HUDEP-2 (cell line): ENCODE data around the gene FAM229B.
"Not testable (repeated sequence)": the region's sequence is repeated elsewhere in the genome, so short reads cannot be mapped to it uniquely, and the experiment has no call there.

Experiments
- DNase-seq, 76 experiments: peaks; one replicate each; lab custom pipeline; 2025; ENCODE audit not compliant: unreplicated experiment in 76 of 76; lab: John Stamatoyannopoulos, UW

Gene FAM229B, protein sequence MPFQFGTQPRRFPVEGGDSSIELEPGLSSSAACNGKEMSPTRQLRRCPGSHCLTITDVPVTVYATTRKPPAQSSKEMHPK

DNA sequence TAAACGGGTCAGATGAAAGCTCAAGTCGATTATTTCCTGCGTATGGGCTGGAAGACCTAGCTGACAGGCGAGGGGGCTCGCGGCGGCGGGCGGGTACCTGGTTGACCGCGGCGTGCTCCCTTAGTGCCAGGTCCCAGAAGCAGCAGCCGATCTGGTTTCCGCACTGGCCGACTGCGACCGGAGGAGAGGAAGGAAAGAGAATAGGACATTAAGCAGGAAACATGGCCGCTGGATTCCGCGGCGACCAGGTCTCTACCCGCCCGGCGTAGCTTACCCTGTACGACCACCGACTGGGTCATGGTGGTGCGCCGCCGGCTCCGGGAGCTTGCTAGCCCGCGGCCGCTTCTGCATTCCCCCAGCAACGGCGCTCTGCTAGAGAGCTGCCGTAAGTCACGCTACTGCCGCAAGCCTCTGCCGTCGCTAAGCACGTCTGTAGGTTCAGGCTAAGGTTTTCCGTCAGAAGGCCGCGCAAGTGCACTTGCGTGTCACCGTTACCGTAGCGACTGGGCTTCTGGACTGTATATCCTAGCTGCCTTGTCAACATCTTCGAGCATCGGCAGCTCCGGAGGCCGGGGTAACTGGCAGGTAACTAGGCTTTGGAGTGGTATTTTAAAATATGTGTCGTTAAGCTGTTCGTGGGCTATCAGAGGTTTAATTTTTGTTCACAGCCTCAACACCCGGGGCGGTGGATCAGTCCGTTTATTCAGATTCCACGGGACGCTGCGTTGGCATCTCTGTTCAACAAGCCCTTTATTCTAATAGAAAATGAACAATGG is at the start of gene FAM229B, which contains the start of gene TUBE1:
Gene FAM229B, plus strand, starts transcription at position 456 of the 776 bp plus-strand sequence. CDS start 11,693 bp downstream, outside the sequence.
Gene TUBE1, minus strand, starts transcription at position 347 of the 776 bp plus-strand sequence. Its CDS starts 48 bp downstream, at position 299.
- DNase-seq = peak in 75 of 76 experiments; percentile 57 to 97 (median 91)

DNA sequence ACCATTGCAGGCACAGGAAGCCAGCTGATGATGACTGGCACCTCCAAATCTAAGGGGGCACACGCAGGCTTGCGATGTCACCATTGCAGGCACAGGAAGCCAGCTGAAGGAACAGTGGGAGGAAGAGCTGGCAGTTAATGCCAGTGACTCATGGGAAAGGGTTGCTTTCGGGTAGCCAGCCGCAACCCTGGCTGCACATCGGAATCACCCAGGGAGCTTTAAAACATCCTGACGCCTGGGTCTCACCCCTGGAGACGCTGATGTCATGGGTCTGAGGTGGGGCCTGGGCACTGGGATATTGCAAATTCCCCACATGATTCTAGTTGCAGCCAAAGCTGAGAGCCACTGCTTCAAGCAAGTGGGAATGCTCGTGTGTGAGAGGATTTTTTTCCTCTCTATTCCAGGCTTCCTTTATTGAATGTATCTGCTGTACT is 49.6 kb upstream of the FAM229B start:
- DNase-seq = no peak

DNA sequence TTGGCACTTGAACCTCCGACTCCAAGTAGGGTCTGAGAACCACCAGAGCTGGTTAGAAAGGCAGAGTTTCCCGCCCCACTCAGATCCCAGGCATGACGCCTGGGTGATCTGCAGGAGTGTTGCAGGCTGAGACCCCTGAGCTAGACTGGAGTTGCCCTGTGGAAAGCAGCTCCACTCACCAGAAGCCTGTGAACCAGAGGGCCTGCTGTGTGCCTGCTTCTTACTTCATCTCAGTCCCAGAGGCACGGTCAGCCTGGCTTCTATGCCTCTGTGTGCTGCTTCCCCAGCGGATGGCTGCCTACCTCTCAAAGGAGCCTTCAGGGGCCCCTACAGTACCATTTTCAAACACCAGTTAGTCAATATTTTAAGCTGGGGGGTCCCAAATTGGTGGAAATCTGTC is 49.1 kb upstream of the FAM229B start:
- DNase-seq = no peak

DNA sequence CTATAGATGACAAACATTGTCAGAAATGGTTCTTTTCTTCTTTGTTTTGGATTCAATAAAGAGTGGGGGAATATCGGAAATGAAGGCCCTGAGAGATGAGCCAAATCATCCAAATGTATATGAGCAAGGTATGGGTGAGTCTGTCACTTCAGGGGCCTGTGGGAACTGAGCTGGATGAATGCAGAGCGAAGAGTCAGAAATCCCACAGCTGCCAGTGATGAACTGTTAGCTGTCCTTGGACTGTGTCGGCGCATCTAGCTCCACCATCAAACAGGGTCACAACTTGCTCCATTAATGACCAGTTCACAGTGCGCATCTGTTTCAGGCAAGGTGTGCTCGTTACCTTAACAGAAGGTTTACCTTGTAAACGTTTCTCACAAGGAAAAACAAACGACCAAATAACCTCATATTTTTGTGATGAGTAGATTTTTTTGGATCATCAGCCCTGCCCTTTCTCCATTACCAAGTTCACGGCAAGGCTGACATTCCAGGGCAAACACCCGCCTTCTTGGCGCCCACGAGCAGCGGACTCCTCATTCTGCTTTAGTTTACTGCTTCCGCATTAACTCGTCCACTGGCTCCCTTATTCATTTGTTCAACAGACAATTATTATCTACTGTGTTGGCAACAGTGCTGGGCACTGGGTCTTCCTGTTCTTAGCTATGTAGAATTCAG is 48.5 kb upstream of the FAM229B start:
- no peak for DNase-seq

DNA sequence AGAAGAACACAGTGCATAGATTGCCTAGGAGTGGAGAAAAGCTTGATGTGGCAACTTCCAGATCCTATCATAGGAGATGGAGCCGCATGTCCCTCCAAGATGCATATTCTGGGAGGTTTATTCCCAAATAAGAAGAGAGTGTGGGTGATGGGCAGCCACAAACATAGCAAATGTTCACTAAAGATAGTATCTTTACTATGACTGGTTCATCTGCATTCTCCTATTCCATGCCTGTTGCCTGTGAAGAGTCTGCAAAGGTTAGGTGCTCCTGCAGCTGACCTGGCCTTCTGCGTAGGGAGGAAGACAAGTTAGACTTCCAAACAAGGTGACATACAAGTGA is 48.0 kb upstream of the FAM229B start:
- no peak for DNase-seq

DNA sequence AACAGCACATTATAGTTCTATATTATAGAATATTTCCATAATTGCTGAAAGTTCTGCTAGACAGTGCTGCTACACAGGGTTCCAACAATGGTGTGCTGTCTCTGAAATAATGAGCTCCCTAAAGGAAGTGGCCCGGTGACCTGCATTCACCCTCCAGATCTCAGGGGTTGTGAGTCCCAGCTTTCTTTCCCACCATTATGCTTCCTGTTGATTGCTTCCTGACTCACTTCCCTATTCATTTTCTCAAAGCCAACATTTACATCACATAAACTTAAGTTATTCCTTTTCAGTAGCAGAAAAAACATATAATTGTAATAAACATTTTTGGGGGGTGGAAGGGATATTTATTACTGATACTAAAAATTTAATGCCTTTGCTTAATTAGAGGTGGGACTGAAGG is 46.4 kb upstream of the FAM229B start:
- no peak for DNase-seq

DNA sequence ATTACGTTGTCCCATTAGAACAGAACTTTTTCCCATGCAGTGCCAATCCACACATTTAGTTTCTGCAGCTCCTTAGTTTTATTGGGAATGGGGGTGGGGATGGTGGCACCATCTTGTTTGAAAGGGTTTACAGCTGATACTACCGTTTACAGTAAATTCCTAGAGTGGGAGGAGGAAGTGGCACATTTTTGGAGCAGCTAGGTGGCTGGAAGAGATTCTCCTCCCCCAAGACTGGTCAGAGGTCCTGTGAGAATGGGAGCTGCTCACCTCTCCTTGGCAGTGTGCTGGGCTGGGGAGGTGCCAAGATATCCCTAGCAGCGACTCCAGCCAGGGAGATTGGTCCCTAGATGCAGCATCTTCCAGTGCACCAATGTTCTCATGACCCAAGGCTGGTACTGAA is 45.9 kb upstream of the FAM229B start:
- DNase-seq = no peak

DNA sequence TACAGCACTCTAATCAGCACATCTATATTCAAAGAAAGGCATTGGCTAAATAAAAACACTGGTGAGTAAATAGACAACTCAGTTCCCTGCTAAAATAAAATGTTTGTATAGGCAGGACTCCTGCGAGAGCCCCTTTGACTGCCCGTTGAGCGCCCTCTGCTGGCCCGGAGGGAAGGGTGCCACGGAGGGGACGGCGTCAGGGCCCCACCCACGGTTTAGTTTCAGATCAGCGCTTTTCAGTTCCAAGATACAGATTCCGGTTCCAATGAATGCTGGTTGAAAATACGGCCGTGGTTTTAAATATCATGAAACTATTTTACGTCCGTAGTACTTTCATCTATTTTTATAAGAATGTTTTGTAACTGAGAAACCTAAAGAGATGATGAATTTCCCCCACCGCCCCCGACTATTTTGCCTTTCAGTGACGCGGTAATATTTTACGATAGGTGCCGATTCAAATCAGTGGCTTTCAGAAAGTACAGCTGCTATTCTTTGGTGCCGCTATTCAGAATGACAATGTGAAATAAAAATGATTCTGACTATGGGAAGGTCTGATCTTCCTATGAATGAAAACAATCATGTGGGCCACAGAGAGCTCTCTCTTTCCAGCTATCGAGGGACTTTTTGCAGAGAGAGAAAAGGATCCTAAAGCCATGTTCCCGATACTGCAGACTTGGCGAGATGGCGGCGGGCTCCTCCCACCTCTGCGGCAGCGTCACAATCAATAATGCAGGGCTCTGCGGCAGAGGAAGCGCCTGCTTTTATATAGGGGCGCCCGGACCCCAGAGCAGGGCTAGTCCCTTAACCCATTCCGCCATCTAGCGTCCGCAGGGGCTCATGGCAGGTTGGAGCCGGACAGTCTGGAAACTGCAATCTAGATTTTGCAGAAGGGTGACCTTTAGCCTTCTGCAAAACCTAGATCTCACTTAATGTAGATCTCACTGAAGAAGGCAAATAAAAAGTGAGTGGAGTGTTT is 44.1 kb upstream of the FAM229B start:
- DNase-seq = peak in 75 of 76 experiments; percentile 22 to 91 (median 77)

DNA sequence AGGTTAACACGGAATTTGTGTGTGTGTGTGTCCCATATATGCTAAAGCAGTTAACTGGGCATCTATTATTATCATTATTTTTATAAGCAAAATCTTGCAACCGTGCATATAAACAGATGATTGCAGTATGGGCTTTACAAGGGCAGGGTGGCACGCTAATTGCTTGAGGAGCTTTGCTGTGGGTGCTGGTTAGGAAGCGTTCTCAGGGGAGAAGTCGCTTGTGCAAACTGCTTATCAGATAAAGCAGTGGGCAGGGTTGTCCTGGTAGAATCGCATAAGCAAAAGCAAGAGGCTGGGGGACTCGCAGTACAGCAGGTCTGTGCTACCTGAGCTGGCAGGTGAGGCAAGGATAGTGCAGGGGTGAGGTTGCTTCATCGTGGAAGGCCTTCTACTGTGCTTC is 43.2 kb upstream of the FAM229B start:
- DNase-seq = peak in 1 of 76 experiments; percentile 11

DNA sequence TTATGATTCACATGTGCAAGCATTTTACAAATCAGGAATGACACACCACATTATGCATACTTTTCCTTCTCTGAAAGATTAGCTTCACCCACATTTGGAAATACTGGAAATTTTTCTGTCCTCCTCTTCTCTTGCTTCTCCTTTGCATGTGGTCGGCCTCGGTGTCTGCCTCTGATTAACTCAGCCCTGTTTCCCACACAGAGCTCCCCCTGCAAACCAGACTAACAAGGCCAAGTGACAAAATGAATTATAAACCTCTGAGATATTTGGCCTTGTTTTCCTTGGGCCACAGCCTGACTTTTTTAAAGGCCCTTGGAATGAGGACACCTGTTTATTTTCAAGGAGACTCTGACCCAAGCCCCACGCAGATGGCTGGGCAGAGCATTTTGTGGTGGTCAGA is 42.5 kb upstream of the FAM229B start:
- DNase-seq = no peak

DNA sequence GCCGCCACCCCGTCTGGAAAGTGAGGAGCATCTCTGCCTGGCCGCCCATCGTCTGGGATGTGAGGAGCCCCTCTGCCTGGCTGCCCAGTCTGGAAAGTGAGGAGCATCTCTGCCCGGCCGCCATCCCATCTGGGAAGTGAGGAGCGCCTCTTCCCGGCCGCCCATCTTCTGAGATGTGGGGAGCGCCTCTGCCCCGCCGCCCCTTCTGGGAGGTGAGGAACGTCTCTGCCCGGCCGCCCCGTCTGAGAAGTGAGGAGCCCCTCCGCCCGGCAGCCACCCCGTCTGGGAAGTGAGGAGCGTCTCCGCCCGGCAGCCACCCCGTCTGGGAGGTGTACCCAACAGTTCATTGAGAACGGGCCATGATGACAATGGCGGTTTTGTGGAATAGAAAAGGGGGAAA is 39.9 kb upstream of the FAM229B start:
- DNase-seq = not testable (repeated sequence)

DNA sequence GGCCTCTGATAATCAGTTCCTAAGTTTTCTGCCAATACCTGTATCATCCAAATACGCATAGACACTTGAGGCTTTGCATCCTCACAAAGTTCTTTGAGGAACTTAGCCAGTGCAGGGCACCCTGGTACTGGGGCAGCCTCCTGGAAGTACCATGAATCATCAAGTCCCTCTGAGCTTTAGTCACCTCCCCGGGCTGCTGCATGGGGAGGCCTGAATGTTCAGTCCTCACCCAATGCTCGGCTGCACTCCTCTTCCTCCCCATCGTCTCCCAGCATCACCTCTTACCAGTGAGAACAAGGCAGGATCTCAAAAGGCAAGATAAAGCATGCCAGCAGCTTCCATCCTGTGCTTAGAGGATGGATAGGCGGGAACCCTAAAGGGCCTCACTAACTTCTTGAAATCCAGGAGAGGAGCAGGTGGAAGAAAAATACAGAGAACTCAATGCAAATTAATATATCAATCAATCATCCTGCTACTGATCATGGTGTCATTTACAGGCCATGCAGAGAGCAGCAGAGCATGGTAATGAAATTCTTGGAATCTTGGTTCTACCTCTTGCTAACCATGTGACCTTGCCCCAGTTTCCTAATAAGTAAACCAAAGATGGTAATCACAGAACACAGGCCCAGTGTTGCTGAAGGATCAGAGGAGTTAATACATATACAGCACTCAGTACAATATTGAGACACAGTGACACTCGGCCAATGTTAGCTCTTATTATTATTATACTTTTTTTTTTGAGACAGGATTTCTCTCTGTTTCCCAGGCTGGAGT is 38.2 kb upstream of the FAM229B start:
- no peak for DNase-seq

DNA sequence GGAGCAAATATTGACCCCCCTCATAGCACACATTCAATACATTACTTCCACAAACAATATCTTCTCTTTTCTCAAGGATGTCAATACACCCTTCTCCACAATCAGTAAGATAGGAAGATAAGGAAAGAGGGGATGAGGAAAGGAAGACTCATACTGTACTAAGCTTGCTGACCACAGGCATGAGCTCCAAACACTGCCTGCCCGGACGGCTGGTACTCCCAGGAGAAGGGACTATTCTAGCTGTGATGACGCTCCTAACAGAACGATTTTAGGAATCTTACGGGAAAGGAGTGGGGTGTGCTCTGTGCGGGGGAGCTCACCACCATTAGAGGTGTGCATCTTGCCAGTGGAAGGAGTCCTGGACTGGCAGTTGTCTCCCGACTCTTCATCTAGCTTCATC is 37.4 kb upstream of the FAM229B start:
- no peak for DNase-seq

DNA sequence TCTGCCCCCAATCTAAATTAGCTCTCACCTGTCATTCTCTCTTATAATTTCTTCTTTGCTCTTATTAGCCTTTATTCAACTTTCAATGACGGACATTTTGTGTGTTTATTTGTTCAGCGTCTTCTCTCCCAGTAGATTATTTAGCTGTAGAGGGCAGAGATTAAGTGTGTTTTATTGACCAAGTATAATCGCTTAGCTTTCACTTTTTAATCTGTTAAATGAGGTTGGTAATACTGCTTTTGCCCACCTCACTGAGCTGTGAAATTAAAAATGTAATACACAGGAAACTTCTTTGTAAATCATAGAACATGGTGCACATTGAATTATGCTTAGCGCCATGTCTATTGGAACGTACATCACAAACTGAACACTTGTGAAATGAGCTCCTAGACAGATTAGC is 37.0 kb upstream of the FAM229B start:
- no peak for DNase-seq

DNA sequence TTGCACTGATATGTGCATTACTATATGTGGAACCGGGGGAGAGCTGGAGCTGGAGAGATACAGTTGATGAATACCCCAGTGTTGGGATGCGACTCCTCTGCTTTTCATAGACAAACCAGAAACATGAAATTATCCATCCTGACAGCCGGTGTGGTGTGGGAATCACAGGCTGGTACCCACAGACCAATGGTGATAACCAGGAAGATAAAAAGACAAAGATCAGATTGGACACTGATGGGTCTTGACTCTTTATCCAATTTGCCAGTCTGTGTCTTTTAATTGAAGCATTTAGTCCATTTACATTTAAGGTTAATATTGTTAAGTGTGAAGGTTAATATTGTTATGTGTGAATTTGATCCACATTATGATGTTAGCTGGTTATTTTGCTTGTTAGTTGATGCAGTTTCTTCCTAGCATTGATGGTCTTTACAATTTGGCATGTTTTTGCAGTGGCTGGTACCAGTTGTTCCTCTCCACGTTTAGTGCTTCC is 36.1 kb upstream of the FAM229B start:
- DNase-seq = not testable (repeated sequence)

DNA sequence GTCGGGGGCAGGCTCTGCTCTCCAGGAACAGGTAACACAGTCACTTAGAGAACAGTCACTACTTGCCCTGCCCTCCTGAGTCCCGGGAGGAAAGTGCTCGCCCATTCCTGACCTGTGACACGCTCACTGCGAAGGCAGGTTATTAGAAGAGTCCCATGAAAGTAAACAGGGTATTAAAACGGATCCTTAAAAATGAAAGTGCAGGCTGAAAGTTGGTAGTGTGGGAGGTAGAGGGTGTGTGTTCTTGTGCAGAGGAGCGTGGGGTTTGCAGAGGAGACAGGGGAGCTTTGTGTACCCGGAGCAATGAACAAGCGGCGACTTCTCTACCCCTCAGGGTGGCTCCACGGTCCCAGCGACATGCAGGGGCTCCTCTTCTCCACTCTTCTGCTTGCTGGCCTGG is 33.4 kb upstream of the FAM229B start, which contains the start of gene CCN6:
Gene CCN6, plus strand, starts transcription at position 104 of the 400 bp plus-strand sequence. Its CDS starts 254 bp downstream, at position 358.
- no peak for DNase-seq

DNA sequence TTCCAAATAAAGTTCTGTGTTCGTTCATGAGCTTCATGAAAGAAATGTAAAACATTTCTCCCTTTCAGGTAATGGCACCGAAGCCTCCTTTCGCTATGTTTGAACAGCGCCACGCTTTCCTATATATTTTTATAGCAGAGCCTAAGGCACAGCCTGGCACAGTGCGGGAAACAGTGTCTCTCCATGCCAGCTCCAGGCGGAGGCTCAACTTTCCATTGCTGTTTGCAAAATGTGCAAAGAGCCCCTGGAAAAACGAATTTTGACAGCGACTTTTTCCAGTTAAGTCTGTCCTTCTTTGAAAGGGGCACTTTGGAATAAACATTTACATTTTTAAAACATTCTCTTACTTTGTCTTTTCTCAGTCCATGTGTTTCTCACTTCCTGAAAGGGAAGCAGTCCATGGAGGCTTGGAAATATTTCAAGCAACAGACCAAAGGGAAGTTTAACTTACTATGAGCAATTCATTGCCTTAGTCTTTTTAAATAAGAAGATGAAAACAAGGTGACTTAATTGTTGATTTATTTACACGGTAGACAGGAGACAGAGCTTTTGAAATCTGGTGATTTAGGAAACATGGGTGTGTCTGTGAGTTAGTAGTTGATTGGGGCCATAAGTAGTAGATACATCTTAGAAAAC is 32.7 kb upstream of the FAM229B start:
- DNase-seq = no peak

DNA sequence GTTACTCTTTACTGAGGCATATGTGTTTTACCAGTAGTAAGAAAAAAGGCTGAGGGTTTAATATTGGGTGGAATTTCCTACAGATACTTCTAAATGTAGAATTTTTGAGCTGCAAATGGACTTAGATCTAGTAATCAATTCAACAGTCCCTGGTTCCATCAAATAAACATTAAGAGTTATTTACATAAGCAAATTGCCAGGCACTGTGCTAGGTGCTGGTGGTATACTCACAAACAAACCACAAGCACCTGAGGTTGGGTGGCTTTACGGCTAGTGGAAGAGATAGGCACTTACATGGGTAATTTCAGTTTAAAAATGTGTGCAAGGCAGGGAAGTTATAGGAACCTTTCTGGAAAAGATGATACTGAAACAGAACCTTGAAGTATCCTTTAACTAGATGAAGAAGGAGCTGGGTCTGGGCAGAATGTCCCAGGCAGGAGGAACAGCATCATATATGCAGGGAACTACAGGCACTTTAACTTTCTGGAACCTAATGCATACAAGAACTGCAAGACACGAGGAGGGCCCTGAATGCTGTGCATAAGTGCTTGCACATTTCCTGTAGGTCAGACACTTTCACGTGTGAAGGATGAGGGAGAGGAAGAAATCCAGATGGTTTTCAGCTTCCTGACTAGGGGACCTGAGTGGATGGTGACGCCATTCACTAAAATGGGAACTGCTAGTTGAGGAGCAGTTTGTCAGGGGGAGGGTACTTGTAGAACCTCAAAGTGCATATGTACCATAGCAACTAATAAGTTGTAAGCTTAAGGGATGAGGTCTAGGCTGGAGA is 29.0 kb upstream of the FAM229B start:
- DNase-seq = no peak
